ENCODE measurements around the gene TSC22D3.

TSC22D3 gene

DNA sequence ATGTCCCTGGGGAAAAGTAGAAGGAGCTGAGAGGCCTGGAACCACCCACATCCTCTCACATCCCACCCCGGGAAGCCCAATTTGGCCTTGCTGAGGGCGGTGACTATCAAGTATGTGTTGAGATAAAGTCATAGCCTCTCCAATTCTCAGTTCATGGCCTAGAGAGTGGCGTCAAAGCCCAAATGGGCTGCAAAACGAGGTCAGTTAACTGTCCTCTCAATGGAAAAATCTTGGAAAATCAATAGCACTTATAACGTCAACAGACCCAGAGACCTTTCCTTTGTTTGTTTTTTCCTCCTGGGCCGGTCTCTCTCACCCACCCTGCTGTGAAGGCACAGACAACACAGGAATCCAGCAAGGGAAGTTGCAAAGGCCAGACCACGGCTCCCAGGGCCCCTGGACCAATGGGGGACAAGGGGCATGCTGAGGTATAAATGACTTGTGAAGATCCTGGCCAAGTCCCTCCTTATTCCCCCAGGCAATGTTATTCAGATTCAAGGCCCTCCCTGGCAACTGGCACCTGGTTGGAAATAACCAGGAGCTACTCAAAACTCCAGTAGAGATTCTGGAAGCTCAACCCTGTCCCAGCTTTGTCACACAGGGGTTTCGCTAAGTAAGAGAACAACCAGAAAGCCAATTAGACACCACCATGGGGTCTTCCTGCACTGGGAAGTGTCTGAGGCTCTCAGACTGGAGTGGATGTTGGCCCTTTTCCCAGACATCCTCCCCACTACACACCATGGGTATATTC, 38.6 kb downstream of the TSC22D3 start:
- Histone ChIP-seq H3K27ac (no peak overlapping the region), H3K4me3 (no peak overlapping the region)

DNA sequence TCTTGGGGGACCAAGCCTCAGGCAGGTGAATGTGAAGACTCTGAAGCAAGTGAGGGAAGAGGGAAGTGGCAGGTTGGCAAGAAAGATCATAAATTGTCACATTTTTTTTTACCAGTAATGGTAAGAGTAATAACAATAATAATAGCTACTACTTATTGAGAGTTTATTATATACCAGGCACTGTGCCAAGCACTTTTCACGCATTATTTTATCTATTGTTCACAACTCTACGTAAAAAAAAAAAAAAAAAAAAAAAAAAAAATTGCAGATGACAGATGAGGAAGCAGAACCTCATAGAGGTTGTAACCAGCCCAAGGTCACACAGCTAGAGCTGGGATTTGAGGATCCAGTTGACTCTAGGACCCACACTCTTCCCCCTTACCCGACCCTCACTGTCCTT, 40.9 kb downstream of the TSC22D3 start:
- no peak overlapping the region for H3K27ac ChIP-seq

DNA sequence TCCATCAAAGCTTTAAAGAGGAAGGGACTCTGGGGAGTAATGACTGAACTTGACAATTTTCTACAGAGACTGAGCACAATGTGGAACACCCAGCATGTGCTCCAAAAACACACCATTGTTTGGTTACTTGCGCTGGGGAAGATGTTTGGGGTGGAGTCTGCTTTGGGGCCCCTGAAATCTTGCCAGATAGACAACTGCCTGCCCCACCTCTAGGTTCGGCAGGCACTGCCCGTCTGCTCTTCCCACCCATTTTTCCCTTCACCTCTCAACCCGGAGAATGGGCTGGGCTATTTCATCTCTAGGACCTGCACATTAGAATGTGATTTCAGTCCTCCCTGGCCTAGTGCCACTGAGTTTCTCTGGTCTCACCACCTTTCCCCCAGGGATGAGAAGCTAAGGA, 41.9 kb downstream of the TSC22D3 start:
- Histone ChIP-seq H3K4me3 (no peak overlapping the region), H3K27ac (peak overlapping the region in 1 of 21 experiments; percentile 16)

More for the DNA sequence above, 40.9 kb downstream of the TSC22D3 start:
- no peak overlapping the region for H3K4me3 ChIP-seq

DNA sequence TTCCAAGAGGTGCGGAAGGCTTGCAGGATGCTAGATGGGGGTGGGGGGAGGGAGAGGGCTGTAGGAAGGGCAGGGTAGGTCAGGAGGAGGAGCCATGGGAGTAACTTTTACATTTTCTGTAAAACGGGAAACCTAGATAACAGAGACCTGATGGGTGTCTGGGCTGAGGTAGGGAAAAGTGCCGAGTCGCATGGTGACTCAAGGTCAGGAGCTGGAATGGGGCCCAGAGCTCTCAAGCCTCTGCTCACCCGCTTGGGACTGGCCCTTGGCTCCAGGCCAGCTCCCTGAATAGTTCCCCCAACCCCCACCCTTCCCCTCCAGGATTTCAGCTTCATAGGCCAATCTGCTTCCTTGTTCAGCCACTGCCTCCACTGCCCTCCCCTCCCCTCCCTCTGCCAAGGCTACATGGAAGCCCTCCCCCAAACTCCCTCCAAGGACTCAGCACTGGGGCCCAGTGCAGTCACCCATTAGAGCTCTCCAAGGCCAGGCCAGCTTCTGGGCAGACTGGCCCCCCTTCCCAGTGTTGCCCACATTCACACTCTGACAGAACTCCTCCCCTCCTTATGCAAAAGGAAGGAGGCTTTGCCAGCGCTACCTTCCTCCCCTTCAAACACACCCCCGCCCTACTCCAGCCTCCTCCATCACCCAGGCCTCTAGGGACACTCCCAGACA, 43.6 kb downstream of the TSC22D3 start:
- Histone ChIP-seq H3K4me3 (no peak overlapping the region), H3K27ac (peak overlapping the region in 1 of 21 experiments; percentile 17)

DNA sequence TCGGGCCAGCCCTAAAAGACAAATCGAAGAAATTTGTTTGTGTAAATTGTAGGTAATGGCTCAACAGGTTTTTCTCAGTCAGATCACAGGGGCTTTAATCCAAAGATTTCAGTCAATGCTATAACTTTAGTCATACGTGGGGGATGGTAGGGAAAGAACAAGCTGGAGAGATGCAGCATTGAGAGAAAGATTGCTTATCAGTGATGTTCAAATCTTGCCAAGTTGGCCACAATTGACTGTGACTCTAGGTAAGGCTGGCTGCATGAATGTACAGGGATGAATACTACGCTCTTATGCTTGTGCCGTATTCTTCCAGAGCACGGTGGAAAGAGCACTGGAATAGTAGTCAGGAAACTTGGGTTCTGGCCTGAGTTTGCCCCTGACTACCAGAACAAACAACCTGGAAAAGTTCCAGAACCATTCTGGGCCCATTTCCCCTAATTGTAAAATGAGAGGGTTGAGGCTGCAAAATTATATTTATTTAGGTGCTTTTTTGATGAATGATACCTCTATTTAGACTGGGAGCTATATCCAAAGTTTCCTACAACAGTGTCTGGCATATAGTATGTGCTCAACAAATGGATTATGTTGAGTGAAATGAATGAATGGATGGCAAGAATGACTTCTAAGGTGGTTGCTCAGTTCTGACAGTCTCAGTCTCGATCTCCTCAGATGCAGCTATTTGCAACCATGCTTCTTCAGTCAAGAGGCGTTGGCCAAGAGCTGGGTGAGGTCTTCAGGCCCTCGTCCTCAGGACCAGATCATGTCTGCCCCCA, 44.4 kb downstream of the TSC22D3 start:
- Histone ChIP-seq H3K4me3 (no peak overlapping the region), H3K27ac (no peak overlapping the region)

DNA sequence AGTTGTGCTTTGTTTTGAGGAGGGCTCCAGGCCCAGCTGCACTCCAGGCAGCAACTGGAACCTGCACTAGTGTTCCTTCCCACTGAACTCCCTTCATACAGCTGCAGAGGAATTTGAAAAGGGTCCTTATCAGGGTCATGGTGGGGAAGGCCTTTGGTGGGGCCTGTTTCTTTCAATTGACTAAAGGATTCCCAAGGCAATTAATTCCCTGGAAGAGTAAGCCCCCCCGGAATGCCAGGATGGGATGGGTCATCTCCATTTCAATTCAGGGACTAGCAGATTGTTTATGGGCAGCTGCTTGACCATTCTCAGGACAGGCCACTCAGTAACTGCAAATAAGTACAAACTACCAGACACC, 45.3 kb downstream of the TSC22D3 start:
- Histone ChIP-seq H3K27ac (peak overlapping the region in 1 of 21 experiments; percentile 14), H3K4me3 (no peak overlapping the region)

DNA sequence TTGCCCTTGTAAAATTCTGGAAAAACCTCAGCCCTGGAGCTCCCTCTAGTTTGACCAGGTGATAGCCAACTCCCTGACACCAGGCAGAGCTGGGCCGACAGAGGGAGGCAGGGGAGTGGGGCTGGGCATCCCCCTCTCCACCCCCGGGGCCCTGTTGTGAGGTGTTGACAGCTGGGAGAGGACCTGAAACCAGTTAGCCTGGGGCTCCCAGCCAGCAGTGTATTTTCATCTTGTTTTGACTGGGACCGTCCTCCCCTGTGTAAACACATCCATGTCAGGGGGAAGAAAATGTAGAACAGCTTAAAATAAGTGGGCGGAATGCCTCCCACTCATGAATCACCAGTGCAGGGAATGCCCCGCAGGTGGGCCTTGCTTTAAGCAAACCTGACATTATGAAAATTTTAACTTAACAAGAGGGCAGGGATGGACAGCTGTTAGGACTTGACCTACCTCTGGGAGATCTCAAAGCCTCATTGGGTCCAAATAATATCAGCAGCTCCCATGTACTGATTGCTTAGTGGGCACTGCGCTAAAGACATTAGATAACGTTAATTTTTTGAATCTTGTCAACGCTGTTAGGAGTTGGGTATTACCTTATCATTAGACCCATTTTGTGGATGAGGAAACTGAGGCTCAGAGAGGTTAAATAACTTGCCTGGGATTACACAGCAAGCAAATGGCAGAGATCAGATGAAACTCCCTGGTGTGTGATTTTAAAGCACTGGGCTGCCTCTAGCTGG, 45.9 kb downstream of the TSC22D3 start:
- Histone ChIP-seq H3K27ac (peak overlapping the region in 4 of 21 experiments; percentile 7 to 49 (median 14)), H3K4me3 (no peak overlapping the region)

DNA sequence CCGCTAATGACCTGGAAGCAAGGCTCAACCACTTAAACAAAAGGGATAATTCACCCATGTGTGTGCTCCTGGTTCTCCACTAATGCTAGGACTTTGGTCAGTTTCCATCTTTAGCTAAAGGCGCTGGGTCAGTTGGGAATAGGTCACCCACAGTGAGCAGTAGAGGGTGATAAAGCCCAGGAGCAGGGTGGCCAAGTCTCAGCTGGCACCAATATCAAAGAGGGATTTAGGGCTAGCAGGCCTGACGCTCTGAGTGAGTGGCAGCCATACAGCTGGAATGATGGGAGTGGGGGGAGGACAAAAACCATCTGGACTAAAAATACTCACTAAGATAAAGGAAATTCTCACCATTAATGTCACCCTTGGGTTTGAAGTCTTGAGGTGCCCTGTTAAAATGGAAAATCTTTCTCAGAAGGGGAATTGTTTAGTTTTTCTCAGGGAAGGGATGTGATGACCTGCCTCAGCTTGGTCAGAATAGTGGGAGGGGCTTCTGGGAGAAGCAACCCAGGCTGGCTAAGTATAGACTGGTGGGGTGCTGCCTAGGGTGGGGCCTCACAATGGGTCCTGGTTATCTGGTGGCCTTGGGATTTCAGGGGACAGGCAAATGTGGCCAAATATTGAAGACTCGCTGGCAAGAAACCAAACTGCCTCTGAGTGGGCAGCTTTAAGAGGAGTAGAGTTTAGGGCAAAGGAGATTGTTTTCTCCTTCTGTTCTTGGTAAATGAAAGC, 47.1 kb downstream of the TSC22D3 start:
- no peak overlapping the region for H3K4me3 ChIP-seq
- no peak overlapping the region for H3K27ac ChIP-seq

DNA sequence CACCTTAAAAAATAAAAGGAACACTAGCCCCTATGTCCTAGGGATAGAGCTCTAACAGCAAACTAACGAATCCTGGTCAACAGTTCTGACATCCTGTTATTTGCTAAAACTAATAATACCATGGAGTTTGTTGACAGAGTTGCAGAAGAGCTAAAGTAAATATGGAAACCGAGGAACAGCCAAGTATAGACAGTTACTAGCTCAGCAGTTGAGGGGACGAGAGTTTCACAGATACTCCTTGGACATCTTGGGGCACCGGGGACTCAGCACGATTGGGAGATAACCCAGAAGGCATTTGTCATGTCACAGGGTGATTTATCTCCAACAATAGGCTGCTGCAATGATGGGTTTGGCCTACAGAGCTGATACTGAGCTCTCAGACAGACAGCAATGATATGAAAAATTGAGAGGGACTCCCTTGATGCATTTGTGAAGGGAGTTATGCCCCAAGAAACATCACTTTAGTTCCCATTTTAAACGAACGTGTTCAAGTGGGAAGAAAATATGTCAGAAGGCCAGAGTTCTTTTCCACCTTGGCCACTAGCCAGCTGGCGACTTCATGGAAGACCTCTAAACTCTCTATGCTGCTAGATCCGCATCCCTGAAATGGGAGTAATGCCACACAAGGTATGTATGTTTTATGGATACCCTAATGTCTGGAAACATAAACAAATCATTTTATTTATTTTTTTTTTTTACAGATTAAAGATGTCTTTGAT, 48.6 kb downstream of the TSC22D3 start:
- Histone ChIP-seq H3K4me3 (no peak overlapping the region), H3K27ac (no peak overlapping the region)

DNA sequence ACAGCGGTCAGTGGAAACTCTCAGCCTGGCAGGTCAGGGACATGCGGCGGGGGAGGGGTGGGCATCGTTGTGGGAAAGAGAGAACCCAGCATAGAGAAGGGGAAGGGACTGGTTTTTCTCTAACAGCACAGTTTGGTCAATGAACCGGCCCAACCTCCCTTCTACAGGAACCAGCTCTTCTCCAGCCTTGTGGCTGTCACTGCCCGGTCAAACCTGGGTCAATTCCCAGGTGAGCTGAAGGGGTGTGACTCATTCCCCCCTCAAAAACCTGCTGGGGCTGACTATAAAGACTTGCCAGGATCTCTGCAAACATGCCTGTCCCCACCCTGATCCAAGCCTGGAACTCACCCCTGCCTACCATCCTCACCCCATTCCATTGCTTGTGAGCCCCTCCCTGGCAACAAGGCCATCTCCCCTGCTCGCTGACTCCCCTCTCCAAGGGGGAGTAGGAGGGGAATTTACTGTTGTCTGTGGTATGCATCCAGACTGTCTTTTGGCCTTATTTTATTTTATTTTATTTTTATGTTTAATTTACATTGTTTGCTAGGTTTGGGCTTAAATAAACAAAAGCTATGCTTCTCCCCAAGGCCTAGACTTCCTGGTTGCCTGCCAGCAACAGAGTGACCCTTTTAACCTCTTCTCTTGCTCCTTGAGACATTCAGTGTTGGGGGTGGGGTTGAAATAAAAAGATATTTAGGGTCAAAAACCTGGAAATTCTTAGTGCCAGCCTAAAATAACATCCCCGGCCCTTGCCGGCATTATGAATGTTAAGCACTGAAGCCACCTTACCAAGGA, 49.6 kb downstream of the TSC22D3 start:
- Histone ChIP-seq H3K4me3 (no peak overlapping the region), H3K27ac (peak overlapping the region in 1 of 21 experiments; percentile 29)

DNA sequence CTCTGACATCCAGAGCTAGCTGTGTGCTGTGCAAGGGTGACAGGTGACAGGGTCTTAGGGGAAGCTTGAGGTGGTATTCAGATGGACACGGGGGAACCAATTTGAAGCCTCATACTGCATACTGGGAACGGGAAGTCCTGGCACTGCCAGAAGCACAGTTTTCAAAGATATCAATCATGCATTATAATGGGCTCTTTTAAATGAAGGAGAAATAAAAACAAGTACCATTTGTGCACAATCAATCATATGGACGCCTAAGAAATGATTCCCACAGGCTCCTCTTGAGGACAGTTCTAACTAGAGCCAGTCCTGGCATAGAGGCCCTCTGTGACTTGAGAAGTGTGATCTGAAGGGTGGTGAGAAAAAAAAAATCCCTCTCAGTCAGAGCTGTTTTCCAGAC, 50.9 kb downstream of the TSC22D3 start:
- H3K4me3 ChIP-seq, result no peak overlapping the region
- H3K27ac ChIP-seq, result peak overlapping the region in 1 of 21 experiments; percentile 12

DNA sequence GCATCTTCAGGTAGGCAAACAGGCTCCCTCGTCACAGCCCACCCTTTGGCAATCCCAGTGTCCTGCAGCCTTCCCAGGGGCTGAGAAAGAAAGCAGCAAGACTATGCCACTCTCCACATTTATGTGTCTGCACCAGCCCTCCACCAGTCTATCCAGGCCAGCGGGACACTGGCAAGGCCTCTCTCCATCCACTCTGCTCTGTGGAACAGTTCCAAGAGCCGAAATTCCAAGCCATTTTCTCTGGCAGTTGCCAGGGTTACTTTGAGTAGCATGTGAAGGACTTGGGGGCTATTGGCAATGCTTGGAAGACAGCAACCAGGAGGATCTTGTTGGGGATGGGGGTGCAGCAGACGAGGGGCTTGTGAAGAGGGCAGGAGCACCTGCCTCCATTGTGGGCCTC, 52.1 kb downstream of the TSC22D3 start:
- Histone ChIP-seq H3K27ac (no peak overlapping the region), H3K4me3 (no peak overlapping the region)

DNA sequence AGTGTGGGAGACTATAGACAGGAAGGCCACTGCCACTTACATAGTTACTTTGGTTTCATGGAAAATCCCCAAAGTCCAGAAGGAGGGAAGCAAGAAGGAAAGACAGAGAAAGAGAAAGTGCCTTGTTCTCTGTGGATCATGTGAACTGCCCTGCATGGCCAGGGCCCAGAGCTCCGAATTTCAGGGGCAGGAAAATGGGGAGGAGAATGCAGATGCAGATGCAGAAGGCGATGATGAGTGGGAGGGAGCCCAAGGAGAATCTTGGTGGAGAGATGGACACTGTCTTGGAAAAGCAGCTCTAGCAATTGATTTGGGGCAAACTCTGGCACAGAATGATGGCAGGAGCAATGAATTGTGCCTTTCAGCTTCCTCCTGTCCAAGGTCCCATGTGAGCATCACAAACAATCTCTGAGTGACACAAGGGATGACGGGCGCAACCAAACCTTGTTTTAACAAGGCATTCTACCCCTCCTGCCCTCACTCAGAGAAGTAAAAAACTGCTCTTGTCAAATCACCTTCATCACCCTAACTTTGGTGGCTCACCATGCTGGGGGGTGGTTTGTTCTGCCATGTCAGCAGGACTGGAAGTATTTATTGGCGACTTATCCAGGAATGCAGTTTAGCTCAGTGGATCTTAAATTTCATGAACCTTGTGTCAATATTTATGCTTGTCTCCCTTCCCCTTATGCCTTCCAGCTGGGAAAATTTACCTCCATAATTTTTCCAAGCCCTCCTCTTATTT, 53.5 kb downstream of the TSC22D3 start:
- Histone ChIP-seq H3K4me3 (no peak overlapping the region), H3K27ac (peak overlapping the region in 5 of 21 experiments; percentile 11 to 39 (median 19))

DNA sequence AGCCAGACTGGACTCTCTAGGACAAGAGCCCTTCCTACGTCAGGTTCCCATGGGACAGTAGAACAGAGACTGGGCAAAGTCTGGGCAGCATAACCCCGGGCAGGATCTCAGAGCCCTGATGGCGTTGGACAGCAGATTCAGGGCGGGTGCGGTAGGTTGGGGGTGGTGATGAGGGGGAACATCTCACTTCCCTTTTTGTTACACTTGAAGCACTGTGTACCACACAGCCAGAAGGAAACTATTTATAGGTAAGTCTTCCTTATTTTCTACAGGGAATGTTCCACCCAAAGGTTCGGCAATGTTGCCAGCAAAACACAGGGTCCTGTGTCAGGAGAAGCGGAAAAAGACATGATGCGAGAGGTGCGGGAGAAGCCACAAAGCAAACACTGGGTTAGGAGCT, 54.3 kb downstream of the TSC22D3 start:
- Histone ChIP-seq H3K4me3 (no peak overlapping the region), H3K27ac (peak overlapping the region in 5 of 21 experiments; percentile 14 to 43 (median 31))

DNA sequence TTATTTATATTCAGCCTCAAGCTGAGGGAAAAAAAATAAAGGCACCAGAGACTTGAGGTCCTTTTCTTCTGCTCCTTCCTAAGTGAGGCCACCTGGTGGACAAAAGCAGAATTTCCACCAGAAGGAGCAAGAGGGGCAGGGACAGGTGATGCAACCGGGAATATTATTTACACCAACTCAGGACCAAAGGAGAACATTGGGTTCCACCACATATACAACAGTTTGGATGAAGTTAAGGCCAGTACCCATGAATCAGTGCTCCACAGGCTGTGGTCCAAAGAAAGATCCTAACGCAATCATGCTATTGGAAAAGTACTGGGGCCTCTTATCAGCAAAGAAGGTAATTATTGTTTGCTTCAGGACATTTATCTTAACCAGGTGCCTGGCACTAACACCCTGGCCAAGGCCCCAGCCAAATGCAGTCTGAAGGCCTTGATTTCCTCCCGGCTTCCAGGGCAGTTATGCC, 57.4 kb downstream of the TSC22D3 start:
- Histone ChIP-seq H3K4me3 (no peak overlapping the region), H3K27ac (peak overlapping the region in 4 of 21 experiments; percentile 95 to 99 (median 96))

DNA sequence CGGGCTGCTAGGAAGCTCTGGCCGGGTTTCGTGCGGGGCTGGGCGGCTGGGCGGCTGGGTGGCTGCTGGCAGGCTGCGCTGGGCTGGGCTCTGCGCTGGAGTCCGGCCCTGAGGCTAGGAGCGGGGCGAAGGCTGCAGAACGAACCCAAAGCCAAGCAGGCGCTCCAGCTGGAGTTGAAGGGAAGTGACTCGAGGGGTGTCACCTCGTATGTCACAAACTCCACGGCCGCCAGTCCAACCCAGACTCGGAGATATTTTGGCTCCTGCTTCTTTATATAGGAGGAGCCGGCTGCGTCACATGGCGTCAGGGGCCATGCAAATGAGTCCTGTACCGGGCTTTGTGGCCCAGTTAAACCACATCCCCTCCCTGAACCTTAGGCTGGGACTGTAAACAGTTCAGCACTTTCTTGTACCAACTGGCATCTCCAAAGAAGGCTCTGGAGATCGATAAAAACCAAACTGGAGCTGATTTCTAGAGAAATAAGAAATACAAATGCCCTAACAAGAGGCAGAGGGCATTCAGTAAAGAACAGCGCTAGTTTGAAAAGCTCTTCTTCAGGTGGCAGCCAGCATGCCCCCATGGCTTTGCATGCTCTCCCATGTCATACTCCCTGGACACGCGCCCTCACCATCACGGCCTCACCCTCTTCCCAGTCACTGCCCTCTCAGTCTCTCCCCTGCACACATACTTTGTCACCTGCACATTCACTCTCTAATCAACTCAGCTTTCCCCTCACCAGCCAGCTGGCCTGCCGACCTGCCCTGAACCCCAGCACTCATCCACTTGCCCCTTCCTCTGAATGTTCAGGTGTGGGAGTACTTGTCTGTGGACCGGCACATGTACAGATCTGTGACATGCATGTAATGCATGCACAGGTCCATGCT, 58.5 kb downstream of the TSC22D3 start:
- peak overlapping the region; percentile 51 to 77 (median 59) for H3K4me3 ChIP-seq

More for the DNA sequence above, 58.5 kb downstream of the TSC22D3 start:
- peak overlapping the region; percentile 84 to 99 (median 94) for H3K27ac ChIP-seq

All from skin epidermis (tissue), 12 donors.